Omental fat pad (tissue), 4 donors: Measurements from ENCODE around the gene LRRC36. TPM values are rescaled to one million over a fixed set of nuclear protein-coding genes. Genes with fewer than 3 reads are reported as not detected.

Source experiments
- ATAC-seq: fragments of 150-250 bp; one replicate; pipeline ENCODE4 v1.9.1; 2016; ENCODE audit warnings: mild to moderate bottlenecking, moderate library complexity; ENCODE audit not compliant: low FRiP score
- DNase-seq: peaks from one replicate; pipeline ENCODE4 v3.0.0-alpha.2; 2019; ENCODE audit warnings: low spot score
- total RNA-seq, 4 donors: library from RNA; depleted of rRNA; stranded (reverse); fragments of >200 nt; gene quantifications; one replicate each; pipeline ENCODE4 v1.1.0, GENCODE V29; 2016
- TF ChIP-seq, protein P1 (sequence below), 3 donors: fragments of 450-650 bp; IDR thresholded peaks; one replicate each; pipeline ENCODE4 v1.5.1; 2016 to 2017; ENCODE audit warnings: antibody characterized with exemption in 3 of 3, mild to moderate bottlenecking in 3 of 3, moderate library complexity in 2 of 3

Gene LRRC36
- total RNA-seq, 4 donors from 2014 or later, result 0.84 to 2.8 (median 1.0) TPM; not detected in 1

DNA sequence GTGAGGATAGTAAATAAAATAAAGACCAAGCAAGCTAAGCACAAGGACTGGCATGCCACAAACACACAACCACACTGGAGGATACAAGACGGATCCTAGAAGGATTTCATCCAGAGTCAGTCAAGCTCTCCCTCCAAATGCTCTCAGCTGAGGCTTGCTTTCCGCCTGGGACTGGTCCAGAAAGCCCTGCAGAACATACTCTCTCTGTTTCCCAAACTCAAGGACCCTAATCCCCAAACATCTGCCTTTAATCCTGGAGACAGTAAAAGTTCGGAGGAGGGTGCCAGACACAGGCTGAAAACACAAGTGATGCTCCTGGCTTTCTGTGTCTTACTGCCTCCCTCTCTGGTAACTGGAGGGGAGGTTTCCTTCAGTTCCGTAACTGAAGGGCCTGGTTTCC lies 99.0 kb downstream of the LRRC36 start:
- TF ChIP-seq, protein P1, sequence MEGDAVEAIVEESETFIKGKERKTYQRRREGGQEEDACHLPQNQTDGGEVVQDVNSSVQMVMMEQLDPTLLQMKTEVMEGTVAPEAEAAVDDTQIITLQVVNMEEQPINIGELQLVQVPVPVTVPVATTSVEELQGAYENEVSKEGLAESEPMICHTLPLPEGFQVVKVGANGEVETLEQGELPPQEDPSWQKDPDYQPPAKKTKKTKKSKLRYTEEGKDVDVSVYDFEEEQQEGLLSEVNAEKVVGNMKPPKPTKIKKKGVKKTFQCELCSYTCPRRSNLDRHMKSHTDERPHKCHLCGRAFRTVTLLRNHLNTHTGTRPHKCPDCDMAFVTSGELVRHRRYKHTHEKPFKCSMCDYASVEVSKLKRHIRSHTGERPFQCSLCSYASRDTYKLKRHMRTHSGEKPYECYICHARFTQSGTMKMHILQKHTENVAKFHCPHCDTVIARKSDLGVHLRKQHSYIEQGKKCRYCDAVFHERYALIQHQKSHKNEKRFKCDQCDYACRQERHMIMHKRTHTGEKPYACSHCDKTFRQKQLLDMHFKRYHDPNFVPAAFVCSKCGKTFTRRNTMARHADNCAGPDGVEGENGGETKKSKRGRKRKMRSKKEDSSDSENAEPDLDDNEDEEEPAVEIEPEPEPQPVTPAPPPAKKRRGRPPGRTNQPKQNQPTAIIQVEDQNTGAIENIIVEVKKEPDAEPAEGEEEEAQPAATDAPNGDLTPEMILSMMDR (IDR thresholded peaks at IDR 0.05), result no peak
- ATAC-seq (no peak), DNase-seq (no peak)

DNA sequence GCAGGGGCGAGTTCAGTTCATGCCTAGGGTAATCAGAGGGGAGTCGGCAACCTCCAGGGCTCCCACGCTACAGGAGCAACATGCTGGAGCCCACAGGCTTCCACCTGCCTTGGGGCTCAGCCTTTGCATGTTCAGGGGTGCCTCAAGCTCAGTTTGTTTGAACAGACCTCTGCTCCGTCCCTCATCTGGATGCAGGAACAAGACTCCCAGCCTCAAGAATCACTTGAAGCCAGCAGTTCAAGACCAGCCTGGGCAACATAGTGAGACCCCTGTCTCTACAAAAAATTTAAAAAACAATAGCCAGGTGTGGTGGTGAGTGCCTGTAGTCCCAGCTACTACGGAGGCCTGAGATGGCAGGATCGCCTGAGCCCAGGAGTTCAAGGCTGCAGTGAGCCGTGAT lies 99.4 kb downstream of the LRRC36 start:
- ATAC-seq, result no peak
- TF ChIP-seq, protein P1 (IDR thresholded peaks at IDR 0.05), result no peak

DNA sequence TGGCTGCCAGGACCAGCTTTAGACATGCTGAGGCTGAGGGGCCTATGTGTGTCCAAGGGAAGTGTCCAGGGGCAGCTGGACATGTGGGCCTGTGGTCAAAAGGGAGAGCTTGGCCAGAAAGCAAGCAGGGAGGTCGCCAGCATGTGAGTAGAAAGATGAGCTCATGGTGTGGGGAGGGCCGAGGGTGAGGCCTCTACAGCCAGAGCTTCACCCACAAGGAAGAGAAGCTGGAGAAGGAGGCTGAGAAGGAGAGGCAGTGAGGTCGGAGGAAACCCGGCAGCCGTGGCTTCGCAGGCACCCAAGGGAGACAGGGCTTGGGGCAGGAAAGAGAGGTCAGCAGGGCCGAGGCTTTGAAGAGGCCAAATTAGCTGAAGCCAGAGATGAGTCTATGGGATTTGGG lies 100.3 kb downstream of the LRRC36 start:
- DNase-seq (no peak), ATAC-seq (no peak)
- TF ChIP-seq, protein P1 (IDR thresholded peaks at IDR 0.05), result no peak

More for the DNA sequence above, 99.4 kb downstream of the LRRC36 start:
- DNase-seq, result no peak

DNA sequence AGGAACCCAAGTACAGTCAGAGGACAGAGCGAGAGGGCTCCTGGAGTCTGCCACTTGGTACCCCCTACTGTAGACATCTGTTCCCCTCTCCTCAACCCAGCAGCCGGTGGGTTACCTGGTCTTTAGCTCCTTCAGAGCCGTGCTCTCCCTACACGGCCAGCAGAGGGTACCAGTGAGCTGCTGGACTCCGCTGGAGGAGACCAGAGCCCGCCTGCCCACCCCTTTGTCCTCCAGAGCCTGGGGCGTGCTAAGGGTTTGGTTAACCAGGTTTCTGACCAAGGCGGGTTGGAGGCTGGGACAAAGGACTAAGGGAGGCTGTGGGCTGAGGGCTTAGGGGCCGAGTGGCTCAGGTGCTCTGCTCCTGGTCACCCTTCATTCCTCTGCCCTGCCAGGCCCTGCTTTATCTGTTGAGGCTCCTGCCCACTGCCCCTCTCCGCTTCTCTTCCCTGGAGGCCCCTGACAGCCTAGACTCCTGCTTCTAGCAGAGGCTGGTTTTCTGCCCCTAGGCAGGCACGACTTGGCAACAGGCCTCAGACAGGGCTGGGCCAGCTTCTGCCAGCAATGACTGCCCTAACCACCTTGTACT lies 101.6 kb downstream of the LRRC36 start:
- DNase-seq, result no peak
- ATAC-seq, result peak; percentile 68
- TF ChIP-seq, protein P1 (IDR thresholded peaks at IDR 0.05), result peak in 2 of 3 donors; percentile 15 to 39

DNA sequence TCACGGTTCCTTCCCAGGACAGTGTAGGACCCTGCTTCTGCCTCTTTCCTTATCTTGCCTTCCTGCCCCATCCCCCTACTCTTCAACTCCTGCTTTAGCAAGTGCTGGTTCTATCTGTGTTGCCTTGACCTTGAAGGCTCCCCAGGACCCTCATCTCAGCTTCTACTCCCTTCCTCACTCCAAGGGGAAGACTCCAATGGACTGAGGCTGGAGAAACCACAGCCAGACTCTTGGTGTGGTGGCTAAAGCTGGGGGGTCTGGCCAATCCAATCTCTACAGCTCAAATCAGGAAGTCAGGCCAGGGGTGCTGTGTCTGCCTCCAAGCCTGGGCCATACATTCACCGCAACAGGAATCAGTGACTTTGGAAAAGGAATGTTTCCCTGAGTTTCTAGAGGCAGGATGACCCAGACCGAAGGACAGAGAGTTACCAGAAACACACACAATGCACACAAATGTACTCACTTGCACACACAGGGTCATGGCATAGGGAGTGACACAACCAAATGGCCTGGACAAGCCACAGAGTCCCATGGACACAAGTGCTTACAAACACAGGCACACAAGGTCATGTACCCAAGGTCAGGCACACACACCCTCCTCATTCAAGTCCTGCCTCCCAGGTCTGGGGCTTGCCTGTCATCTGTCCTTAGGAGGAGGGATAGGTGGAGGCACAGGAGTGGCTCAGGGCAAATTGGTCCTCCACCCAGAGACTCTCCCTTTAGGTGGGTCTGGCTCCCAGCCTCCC lies 102.6 kb downstream of the LRRC36 start:
- TF ChIP-seq, protein P1 (IDR thresholded peaks at IDR 0.05), result no peak
- DNase-seq, result no peak
- no peak for ATAC-seq

DNA sequence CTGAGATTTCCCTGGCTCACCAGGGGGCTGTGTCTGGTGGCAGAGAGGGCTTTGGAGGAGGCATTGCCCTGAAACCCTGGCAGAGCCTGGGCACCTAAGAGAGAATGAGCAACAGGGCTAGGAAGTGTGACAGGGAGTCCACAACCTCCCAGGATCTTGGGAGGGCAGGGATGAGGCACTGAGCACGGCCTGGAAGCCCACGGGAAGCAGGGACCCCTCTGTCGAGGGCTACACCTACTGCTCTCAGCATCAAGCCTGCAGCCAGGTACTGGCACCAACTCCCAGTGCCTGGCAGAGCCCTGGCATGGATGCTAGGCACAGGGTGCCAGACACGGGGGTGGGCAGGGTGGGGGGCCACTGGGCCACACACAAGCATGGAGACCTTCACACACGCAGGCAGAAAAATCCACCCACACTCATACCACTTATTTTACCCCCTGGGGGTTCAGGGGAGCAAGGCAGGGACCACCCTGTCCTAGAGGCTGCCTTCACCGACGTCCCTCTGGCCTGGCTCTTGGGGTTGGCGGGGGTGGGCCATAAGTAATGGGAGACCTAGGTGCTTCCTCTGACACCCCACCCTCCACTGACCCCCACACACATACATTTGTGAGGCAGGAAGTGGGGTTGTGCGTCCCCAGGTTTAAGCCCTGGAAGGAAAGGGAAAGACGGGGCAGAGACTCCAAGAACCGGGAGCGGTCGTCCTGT lies 103.3 kb downstream of the LRRC36 start:
- no peak for ATAC-seq
- TF ChIP-seq, protein P1 (IDR thresholded peaks at IDR 0.05), result no peak

More for the DNA sequence above, 103.3 kb downstream of the LRRC36 start:
- DNase-seq, result no peak
